GM19240 (cell line): ENCODE data around the gene MSTN.
"Not testable (repeated sequence)": the region's sequence is repeated elsewhere in the genome, so short reads cannot be mapped to it uniquely, and the experiment has no call there.

Experiments used
- DNase-seq: peaks from one replicate; pipeline ENCODE4 v3.0.0; 2011; ENCODE audit warnings: low spot score; ENCODE audit not compliant: insufficient read length

Gene MSTN

GRCh38 chr2:190065839-190066238 lies 3.3 kb upstream of the MSTN start:
- DNase-seq = no peak

- DNase-seq = no peak
Measured at GRCh38 chr2:190063624-190064023, 1.1 kb upstream of the MSTN start.

- DNase-seq = no peak
Measured at GRCh38 chr2:190062053-190062452, 476 bp downstream of the MSTN start.

- DNase-seq = no peak
Measured at GRCh38 chr2:190060626-190061025, 1.9 kb downstream of the MSTN start.

GRCh38 chr2:190060019-190060418 lies 2.5 kb downstream of the MSTN start:
- no peak for DNase-seq

GRCh38 chr2:190053426-190053825 lies 9.1 kb downstream of the MSTN start:
- no peak for DNase-seq

GRCh38 chr2:190052307-190052706 lies 10.2 kb downstream of the MSTN start:
- DNase-seq = no peak

GRCh38 chr2:190051223-190051622 lies 11.3 kb downstream of the MSTN start:
- no peak for DNase-seq

- DNase-seq = no peak
Measured at GRCh38 chr2:190050001-190050400, 12.5 kb downstream of the MSTN start.

GRCh38 chr2:190044866-190045265 lies 17.7 kb downstream of the MSTN start:
- DNase-seq = no peak

GRCh38 chr2:190043441-190043840 lies 19.1 kb downstream of the MSTN start:
- DNase-seq = no peak

GRCh38 chr2:190036071-190036470 lies 26.5 kb downstream of the MSTN start:
- no peak for DNase-seq

- DNase-seq = not testable (repeated sequence)
Measured at GRCh38 chr2:190034417-190034816, 28.1 kb downstream of the MSTN start.

- DNase-seq = no peak
Measured at GRCh38 chr2:190031969-190032618, 30.4 kb downstream of the MSTN start.

GRCh38 chr2:190023860-190024259 lies 38.7 kb downstream of the MSTN start:
- no peak for DNase-seq

GRCh38 chr2:190020720-190021119 lies 41.8 kb downstream of the MSTN start:
- no peak for DNase-seq

GRCh38 chr2:190017837-190018236 lies 44.7 kb downstream of the MSTN start:
- no peak for DNase-seq

GRCh38 chr2:190015969-190016368 lies 46.6 kb downstream of the MSTN start:
- DNase-seq = not testable (repeated sequence)
